Lower leg skin (tissue), 3 donors: ENCODE data around the gene PEAK1.

Source experiments
- POLR2A ChIP-seq, 2 donors: fragments of 450-650 bp; IDR thresholded peaks; one replicate each; pipeline ENCODE4 v1.6.1; 2016 to 2017; ENCODE audit warnings: antibody characterized with exemption in 2 of 2, mild to moderate bottlenecking in 1 of 2, moderate library complexity in 1 of 2
- TF ChIP-seq, protein P1 (sequence below), 3 donors: fragments of 450-650 bp; IDR thresholded peaks; one replicate each; pipeline ENCODE4 v1.5.1; 2016; ENCODE audit warnings: antibody characterized with exemption in 3 of 3, mild to moderate bottlenecking in 3 of 3, moderate library complexity in 2 of 3

DNA sequence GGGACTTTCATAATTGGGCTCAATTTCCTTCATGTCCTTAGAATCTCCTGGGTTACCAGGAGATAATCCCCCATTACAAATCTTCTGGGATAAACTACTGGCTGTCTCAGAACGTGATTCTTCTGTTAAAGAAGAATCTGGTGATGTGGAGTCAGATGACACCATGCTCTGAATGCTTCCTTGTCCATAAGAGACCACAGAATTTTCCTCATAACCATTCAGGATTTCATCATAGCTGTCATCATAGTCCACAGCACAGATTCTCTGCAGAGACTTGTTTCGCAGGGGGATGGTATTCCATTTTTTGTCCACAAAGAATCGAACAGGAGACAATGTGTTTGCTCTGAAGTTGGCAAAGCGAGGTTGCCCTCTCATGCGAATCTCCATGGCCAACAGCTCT is 239.1 kb downstream of the PEAK1 start:
- TF ChIP-seq POLR2A (IDR thresholded peaks at IDR 0.05), result no peak
- TF ChIP-seq, protein P1, sequence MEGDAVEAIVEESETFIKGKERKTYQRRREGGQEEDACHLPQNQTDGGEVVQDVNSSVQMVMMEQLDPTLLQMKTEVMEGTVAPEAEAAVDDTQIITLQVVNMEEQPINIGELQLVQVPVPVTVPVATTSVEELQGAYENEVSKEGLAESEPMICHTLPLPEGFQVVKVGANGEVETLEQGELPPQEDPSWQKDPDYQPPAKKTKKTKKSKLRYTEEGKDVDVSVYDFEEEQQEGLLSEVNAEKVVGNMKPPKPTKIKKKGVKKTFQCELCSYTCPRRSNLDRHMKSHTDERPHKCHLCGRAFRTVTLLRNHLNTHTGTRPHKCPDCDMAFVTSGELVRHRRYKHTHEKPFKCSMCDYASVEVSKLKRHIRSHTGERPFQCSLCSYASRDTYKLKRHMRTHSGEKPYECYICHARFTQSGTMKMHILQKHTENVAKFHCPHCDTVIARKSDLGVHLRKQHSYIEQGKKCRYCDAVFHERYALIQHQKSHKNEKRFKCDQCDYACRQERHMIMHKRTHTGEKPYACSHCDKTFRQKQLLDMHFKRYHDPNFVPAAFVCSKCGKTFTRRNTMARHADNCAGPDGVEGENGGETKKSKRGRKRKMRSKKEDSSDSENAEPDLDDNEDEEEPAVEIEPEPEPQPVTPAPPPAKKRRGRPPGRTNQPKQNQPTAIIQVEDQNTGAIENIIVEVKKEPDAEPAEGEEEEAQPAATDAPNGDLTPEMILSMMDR (IDR thresholded peaks at IDR 0.05), result no peak
